K562 (cell line): ENCODE data around the gene POLR3GL. TPM values are rescaled to one million over a fixed set of nuclear protein-coding genes. Genes with fewer than 3 reads are reported as not detected.
A peak's percentile ranks its signal among the peaks of the same experiment; 100 is the strongest.

Experiments used
- ATF7 ChIP-seq: fragments of 450-650 bp; IDR thresholded peaks from 2 replicates; pipeline ENCODE4 v1.7.1; 2014; ENCODE audit warnings: mild to moderate bottlenecking, moderate library complexity
- CBX1 ChIP-seq: sonication (generic); IDR thresholded peaks from 2 replicates; pipeline ENCODE4 v1.6.1; 2016; ENCODE audit warnings: antibody characterized with exemption, low read depth, mild to moderate bottlenecking
- ELF4 ChIP-seq: fragments of 450-650 bp; formaldehyde crosslinking; IDR thresholded peaks from 2 replicates; pipeline ENCODE4 v1.4.0; 2022; ENCODE audit warnings: missing genetic modification characterization
- FOXK2 ChIP-seq, 2 experiments: fragments of 450-650 bp; IDR thresholded peaks in 1 of 2; conservative IDR thresholded peaks in 1 of 2; 2 replicates each; pipeline ENCODE4 v1.6.1; 2016; ENCODE audit warnings: low read depth in 2 of 2, mild to moderate bottlenecking in 1 of 2
- GTF2E2 ChIP-seq: fragments of 200-800 bp; sonication (Bioruptor generic); IDR thresholded peaks from 2 replicates; pipeline ENCODE4 v1.6.1; 2016; ENCODE audit warnings: missing genetic modification characterization, missing compliant biosample characterization
- ILF3 ChIP-seq: fragments of 450-650 bp; IDR thresholded peaks from 2 replicates; pipeline ENCODE4 v1.6.1; 2018; ENCODE audit warnings: antibody characterized with exemption, mild to moderate bottlenecking, moderate library complexity, borderline replicate concordance
- NCOA2 ChIP-seq, 2 experiments: fragments of 450-650 bp; IDR thresholded peaks; 2 replicates each; pipeline ENCODE4 v1.6.1; 2018; ENCODE audit warnings: mild to moderate bottlenecking in 2 of 2, moderate library complexity in 1 of 2; ENCODE audit not compliant: partially characterized antibody in 2 of 2
- RFX5 ChIP-seq: IDR thresholded peaks from 2 replicates; pipeline ENCODE4 v1.6.1; 2011; ENCODE audit warnings: low read depth, mild to moderate bottlenecking, improper control_type of control experiment, low read length
- SP1 ChIP-seq: sonication (generic); formaldehyde crosslinking; IDR thresholded peaks from 2 replicates; pipeline ENCODE4 v1.8.1; 2022; ENCODE audit warnings: mild to moderate bottlenecking, missing genetic modification reagents
- SUPT5H ChIP-seq: fragments of 450-650 bp; IDR thresholded peaks from 2 replicates; pipeline ENCODE4 v1.6.1; 2016
- ZFX ChIP-seq: sonication (generic); formaldehyde crosslinking; IDR thresholded peaks from 2 replicates; pipeline ENCODE4 v1.8.0; 2022; ENCODE audit warnings: mild to moderate bottlenecking, missing genetic modification reagents, moderate library complexity
- ZNF24 ChIP-seq: fragments of 450-650 bp; IDR thresholded peaks from 2 replicates; pipeline ENCODE4 v1.6.1; 2016
- ZNF507 ChIP-seq: conservative IDR thresholded peaks from 2 replicates; pipeline ENCODE4 v1.6.1; 2017; ENCODE audit warnings: missing genetic modification characterization, missing compliant biosample characterization
- ZNF586 ChIP-seq: fragments of 450-650 bp; formaldehyde crosslinking; conservative IDR thresholded peaks from 2 replicates; pipeline ENCODE4 v1.4.0; 2020; ENCODE audit warnings: mild to moderate bottlenecking, moderate library complexity
- polyA plus RNA-seq, 8 experiments: library from polyadenylated mRNA; depleted of rRNA in 4 of 8; stranded (reverse) in 5 of 8; unstranded in 3 of 8; fragments of >200 nt; fragmentation: Nextera tagmentation in 2 of 8; fragmentation: Illumina TruSeq in 1 of 8; extraction: Ambion mirVana in 2 of 8; extraction: Trizol in 1 of 8; gene quantifications; 2 replicates each; pipeline versions ENCODE4 v1.2.1 to v1.2.3, GENCODE V29; 2011 to 2014; ENCODE audit warnings: inconsistent platforms in 1 of 8, missing spikeins in 1 of 8
- total RNA-seq, 7 experiments: library from RNA; depleted of rRNA in 6 of 7; stranded (reverse); fragments of >200 nt in 6 of 7; fragmentation: Illumina TruSeq in 2 of 7; extraction: Trizol in 2 of 7; gene quantifications; 2 replicates each; pipeline versions ENCODE4 v1.2.1 to v1.2.3, GENCODE V29; 2011 to 2021; ENCODE audit warnings: low replicate concordance in 1 of 7
- TF ChIP-seq, protein P1 (sequence below): IDR thresholded peaks from 3 replicates; pipeline ENCODE4 v1.6.1; 2011; ENCODE audit warnings: borderline replicate concordance, mild to moderate bottlenecking; ENCODE audit not compliant: insufficient read length, insufficient read depth
- TF ChIP-seq, protein P2 (sequence below): fragments of 250-450 bp; sonication (Bioruptor Pico); IDR thresholded peaks from 2 replicates; pipeline ENCODE4 v1.5.0; 2021
- TF ChIP-seq, protein P3 (sequence below): fragments of 250-450 bp; sonication (Bioruptor Pico); IDR thresholded peaks from 2 replicates; pipeline ENCODE4 v1.5.0; 2020; ENCODE audit warnings: mild to moderate bottlenecking
- TF ChIP-seq, protein P4 (sequence below): sonication (generic); formaldehyde crosslinking; IDR thresholded peaks from 2 replicates; pipeline ENCODE4 v1.4.0; 2020; ENCODE audit warnings: mild to moderate bottlenecking, missing genetic modification reagents
- TF ChIP-seq, protein P5 (sequence below): sonication (generic); formaldehyde crosslinking; IDR thresholded peaks from 2 replicates; pipeline ENCODE4 v1.8.0; 2022; ENCODE audit warnings: missing genetic modification reagents, mild to moderate bottlenecking, moderate library complexity, borderline replicate concordance
- TF ChIP-seq, protein P6 (sequence below): fragments of 450-650 bp; IDR thresholded peaks from 2 replicates; pipeline ENCODE4 v1.6.1; 2016

The POLR3GL gene
- total and polyA plus RNA-seq, 9 of the 15 experiments (the other 6 are each of a cell fraction or from before 2014, with no cell fraction given) = 14.6 to 48.4 (median 38.2) TPM

DNA sequence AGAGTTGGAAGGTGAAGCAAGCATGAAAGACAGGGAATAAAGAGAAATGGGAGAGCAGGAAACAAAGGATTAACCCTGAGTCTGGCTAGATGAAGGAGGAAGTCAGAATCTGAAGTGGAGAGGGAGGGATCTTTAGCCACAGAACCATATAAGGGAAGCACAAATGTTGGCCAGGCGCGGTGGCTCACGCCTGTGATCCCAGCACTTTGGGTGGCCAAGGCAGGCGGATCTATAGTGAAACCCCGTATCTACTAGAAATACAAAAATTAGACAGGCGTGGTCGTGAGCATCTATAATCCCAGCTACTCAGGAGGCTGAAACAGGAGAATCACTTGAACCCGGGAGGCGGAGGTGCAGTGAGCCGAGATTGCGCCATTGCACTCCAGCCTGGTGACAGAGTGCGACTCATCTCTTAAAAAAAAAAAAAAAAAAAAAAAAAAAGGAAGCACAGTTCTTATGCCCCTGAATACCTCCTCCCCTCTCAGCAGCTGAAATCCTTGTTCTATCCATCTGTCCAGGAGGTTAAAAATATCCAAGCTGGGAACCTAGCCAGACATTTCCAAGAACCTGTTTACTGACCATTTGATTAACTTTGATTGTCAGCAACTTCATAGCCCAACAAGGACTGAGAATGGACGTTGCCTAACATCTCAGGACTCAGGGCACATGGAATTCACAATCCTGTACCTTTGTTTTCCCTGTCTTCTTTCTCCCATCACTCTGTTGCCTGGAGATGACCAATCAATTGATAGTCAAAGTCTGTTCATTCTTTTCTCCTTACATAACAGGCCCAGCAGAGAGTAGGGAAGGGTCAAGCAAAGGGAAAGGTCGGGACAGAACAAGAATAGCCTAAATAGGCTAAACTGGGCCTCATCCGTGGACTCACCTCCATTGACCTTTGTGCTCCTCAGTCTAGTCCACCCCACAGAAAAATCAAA is 21.3 kb downstream of the POLR3GL start (continued):
- TF ChIP-seq ZNF507 = no peak
- TF ChIP-seq, protein P1, sequence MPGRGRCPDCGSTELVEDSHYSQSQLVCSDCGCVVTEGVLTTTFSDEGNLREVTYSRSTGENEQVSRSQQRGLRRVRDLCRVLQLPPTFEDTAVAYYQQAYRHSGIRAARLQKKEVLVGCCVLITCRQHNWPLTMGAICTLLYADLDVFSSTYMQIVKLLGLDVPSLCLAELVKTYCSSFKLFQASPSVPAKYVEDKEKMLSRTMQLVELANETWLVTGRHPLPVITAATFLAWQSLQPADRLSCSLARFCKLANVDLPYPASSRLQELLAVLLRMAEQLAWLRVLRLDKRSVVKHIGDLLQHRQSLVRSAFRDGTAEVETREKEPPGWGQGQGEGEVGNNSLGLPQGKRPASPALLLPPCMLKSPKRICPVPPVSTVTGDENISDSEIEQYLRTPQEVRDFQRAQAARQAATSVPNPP = no peak
- TF ChIP-seq ZNF586 = no peak
- TF ChIP-seq ATF7 = 0 out of 2 replicates have a peak, but pooled peaks have one; percentile 23
- TF ChIP-seq, protein P2, sequence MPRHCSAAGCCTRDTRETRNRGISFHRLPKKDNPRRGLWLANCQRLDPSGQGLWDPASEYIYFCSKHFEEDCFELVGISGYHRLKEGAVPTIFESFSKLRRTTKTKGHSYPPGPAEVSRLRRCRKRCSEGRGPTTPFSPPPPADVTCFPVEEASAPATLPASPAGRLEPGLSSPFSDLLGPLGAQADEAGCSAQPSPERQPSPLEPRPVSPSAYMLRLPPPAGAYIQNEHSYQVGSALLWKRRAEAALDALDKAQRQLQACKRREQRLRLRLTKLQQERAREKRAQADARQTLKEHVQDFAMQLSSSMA = no peak
- no peak for TF ChIP-seq CBX1
- peak; percentile 37 for TF ChIP-seq ZFX (CRISPR knock-in tag)
- TF ChIP-seq NCOA2 (IDR thresholded peaks at IDR 0.05; ENCODE audit: partially characterized antibody in 2 of 2) = no peak
- TF ChIP-seq, protein P3, sequence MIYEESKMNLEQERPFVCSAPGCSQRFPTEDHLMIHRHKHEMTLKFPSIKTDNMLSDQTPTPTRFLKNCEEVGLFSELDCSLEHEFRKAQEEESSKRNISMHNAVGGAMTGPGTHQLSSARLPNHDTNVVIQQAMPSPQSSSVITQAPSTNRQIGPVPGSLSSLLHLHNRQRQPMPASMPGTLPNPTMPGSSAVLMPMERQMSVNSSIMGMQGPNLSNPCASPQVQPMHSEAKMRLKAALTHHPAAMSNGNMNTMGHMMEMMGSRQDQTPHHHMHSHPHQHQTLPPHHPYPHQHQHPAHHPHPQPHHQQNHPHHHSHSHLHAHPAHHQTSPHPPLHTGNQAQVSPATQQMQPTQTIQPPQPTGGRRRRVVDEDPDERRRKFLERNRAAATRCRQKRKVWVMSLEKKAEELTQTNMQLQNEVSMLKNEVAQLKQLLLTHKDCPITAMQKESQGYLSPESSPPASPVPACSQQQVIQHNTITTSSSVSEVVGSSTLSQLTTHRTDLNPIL (CRISPR knock-in tag) = no peak
- no peak for TF ChIP-seq RFX5
- no peak for TF ChIP-seq SP1 (CRISPR knock-in tag)
- 0 out of 2 replicates have a peak, but pooled peaks have one; percentile 7 for TF ChIP-seq GTF2E2 (tag)
- TF ChIP-seq FOXK2 (conservative IDR thresholded peaks at IDR 0.05 in 1 of 2, IDR thresholded peaks at IDR 0.05 in 1 of 2; ENCODE audit: low read depth in 2 of 2) = 0 out of 4 replicates have a peak, but pooled peaks of 1 of the 2 experiments have one; percentile 23
- TF ChIP-seq ELF4 (CRISPR knock-in tag) = peak; percentile 86
- no peak for TF ChIP-seq ZNF24
- no peak for TF ChIP-seq SUPT5H
- no peak for TF ChIP-seq ILF3
- TF ChIP-seq, protein P4, sequence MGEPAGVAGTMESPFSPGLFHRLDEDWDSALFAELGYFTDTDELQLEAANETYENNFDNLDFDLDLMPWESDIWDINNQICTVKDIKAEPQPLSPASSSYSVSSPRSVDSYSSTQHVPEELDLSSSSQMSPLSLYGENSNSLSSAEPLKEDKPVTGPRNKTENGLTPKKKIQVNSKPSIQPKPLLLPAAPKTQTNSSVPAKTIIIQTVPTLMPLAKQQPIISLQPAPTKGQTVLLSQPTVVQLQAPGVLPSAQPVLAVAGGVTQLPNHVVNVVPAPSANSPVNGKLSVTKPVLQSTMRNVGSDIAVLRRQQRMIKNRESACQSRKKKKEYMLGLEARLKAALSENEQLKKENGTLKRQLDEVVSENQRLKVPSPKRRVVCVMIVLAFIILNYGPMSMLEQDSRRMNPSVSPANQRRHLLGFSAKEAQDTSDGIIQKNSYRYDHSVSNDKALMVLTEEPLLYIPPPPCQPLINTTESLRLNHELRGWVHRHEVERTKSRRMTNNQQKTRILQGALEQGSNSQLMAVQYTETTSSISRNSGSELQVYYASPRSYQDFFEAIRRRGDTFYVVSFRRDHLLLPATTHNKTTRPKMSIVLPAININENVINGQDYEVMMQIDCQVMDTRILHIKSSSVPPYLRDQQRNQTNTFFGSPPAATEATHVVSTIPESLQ = no peak
- TF ChIP-seq, protein P5, sequence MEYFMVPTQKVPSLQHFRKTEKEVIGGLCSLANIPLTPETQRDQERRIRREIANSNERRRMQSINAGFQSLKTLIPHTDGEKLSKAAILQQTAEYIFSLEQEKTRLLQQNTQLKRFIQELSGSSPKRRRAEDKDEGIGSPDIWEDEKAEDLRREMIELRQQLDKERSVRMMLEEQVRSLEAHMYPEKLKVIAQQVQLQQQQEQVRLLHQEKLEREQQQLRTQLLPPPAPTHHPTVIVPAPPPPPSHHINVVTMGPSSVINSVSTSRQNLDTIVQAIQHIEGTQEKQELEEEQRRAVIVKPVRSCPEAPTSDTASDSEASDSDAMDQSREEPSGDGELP = peak; percentile 45; the same call in 1 of the 2 replicates
- TF ChIP-seq, protein P6, sequence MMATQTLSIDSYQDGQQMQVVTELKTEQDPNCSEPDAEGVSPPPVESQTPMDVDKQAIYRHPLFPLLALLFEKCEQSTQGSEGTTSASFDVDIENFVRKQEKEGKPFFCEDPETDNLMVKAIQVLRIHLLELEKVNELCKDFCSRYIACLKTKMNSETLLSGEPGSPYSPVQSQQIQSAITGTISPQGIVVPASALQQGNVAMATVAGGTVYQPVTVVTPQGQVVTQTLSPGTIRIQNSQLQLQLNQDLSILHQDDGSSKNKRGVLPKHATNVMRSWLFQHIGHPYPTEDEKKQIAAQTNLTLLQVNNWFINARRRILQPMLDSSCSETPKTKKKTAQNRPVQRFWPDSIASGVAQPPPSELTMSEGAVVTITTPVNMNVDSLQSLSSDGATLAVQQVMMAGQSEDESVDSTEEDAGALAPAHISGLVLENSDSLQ = peak; percentile 20; the same call in 1 of the 2 replicates
